HG02870 (cell line): ENCODE results near the gene GRIN2D.
"Not testable (repeated sequence)": the region's sequence is repeated elsewhere in the genome, so short reads cannot be mapped to it uniquely, and the experiment has no call there.

Source experiments
- ATAC-seq: cut with Tn5 transposase; IDR thresholded peaks from one replicate; pipeline ENCODE4 v1.9.1; 2021; ENCODE audit warnings: mild to moderate bottlenecking, moderate library complexity; ENCODE audit not compliant: unreplicated experiment

Gene GRIN2D

DNA sequence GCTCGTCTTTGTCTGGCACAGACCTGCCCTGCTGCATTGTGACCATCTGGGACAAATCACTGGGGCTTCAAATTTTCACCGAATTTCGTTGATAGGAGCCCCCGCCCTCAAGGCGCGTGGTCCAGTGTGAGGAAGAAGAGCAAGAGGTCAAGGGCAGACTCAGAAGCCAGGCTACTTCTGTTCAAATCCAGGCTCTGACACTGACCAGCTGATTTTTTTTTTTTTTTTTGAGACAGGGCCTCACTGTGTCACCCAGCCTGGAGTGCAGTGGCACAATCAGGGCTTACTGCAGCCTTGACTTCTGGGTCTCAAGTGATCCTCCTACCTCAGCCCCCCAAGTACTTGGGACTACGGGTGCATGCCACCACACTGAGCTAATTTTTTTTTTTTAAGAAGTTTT, 22.1 kb upstream of the GRIN2D start:
- no peak for ATAC-seq

- not testable (repeated sequence) for ATAC-seq
These were observed 21.7 kb upstream of the GRIN2D start for GRCh38 chr19:48371771-48372170.

- ATAC-seq = no peak
These were observed 20.6 kb upstream of the GRIN2D start for GRCh38 chr19:48372904-48373303.

DNA sequence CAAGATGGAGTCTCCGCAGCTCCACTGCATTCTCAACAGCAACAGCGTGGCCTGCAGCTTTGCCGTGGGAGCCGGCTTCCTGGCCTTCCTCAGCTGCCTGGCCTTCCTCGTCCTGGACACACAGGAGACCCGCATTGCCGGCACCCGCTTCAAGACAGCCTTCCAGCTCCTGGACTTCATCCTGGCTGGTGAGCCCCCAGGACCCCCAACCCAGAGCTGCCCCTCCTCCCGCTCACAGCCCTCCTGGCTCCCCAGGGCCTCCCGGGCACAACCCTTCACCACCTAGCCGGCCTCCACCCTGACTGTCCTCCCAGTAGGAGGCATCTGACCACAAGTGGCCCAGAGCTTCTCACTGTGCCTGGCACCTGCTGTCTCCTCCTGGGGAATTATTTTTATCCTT, 19.9 kb upstream of the GRIN2D start:
- no peak for ATAC-seq

GRCh38 chr19:48378194-48378570, 15.3 kb upstream of the GRIN2D start:
- ATAC-seq = no peak

GRCh38 chr19:48379058-48379457, 14.4 kb upstream of the GRIN2D start:
- ATAC-seq = no peak

GRCh38 chr19:48381178-48381950, 12.1 kb upstream of the GRIN2D start:
- ATAC-seq = no peak

DNA sequence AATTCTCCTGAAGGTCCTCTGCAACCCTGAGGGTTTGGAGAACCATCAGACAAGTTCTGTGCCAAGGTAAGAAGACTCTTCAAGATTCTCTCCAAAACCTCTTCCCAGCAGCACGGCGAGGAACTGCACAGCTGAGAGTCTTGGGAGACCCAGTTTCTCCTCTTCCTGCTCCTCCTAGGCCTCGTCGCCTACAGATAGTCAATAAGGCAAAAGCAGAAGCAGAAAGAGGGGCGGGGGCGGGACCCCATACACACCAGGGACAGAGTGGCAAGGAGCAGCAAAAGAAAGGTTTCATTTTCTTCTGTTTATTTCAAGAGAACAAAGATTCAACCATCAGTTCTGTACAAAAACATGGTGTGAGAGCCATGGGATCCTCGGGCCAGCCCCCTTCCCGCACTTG, 11.2 kb upstream of the GRIN2D start:
- ATAC-seq = no peak

GRCh38 chr19:48385461-48386087, 7.9 kb upstream of the GRIN2D start:
- ATAC-seq = no peak

GRCh38 chr19:48386981-48387380, 6.5 kb upstream of the GRIN2D start:
- ATAC-seq = no peak

DNA sequence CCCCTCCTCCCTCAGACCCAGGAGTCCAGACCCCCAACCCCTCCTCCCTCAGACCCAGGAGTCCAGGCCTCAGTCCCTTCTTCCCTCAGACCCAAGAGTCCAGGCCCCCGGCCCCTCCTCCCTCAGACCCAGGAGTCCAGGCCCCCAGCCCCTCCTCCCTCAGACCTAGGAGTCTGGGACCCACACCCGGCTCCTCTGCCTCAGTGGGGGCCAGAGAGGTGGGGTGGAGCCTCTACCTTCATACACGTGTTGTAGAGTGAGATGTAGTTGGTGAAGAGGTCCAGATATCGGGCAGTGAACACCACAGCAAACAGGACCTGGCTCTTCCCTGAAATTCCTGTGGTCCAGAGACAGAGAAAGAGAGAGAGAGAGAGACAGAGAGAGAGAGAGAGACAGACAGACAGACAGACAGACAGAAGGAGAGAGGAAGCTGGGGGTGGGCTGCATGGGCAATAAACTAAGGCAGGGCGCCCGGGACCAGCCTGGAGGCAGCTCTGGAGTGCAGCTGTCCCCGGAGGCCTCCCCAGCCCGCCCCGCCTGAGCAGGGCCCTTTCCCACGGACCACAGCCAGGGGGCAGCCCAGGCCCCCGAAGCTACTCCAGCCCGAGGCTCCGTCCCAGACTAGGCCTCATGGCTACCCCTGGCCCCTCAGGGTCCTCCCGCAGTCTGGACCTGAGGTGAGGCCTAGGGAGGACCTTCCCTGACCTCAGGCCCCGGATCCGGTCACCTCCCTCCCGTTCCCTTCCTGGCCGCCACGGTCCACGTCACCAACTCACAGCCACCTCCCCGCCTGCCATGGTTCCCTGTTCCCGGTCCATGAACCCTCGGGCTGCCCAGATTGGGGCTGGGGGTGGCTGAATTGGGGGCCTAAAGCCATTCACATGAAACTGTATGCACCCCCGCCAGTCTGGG, 3.0 kb upstream of the GRIN2D start:
- ATAC-seq = no peak

GRCh38 chr19:48391100-48392005, 2.1 kb upstream of the GRIN2D start, which contains the start of gene KDELR1:
TSS of gene KDELR1 (minus strand) at chr19:48391551. CDS start at chr19:48391358, 193 bp downstream.
- ATAC-seq = peak; percentile 66

- not testable (repeated sequence) for ATAC-seq
These were observed 1.5 kb upstream of the GRIN2D start for GRCh38 chr19:48392006-48392344.

DNA sequence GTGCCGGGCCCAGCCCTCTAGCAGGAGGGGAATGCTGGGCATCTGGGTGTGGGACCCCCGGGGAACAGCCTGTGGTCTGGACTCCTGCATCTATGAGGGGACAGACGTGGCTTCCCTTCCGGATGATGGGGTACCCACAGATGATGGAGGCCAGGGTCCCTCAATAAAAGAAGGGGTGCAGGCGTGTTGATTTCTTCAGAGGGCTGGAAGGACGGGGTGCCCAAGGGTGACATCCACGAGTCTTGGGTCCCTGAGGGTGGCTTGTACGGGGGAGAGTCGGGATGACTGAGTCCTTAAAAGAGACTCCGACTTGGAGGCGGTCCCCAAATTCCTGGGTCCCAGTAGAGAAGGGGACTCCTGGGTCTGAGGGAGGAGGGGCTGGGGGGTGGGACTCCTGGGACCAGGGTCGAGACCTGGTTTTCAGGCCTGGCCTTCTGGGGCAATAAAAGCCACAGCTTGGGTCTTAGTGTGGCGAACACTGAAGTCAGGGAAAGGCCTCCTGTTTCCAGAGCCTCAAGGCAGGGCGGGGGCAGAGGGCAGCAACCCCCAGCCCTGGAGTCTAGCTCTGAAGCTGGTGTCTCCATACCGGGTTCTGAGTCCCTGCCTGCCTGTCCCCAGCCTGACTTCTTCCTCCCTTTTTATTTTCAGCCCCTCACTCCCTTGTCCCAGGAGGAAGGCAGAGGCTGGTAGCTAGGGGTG, 459 bp upstream of the GRIN2D start:
- ATAC-seq = no peak

DNA sequence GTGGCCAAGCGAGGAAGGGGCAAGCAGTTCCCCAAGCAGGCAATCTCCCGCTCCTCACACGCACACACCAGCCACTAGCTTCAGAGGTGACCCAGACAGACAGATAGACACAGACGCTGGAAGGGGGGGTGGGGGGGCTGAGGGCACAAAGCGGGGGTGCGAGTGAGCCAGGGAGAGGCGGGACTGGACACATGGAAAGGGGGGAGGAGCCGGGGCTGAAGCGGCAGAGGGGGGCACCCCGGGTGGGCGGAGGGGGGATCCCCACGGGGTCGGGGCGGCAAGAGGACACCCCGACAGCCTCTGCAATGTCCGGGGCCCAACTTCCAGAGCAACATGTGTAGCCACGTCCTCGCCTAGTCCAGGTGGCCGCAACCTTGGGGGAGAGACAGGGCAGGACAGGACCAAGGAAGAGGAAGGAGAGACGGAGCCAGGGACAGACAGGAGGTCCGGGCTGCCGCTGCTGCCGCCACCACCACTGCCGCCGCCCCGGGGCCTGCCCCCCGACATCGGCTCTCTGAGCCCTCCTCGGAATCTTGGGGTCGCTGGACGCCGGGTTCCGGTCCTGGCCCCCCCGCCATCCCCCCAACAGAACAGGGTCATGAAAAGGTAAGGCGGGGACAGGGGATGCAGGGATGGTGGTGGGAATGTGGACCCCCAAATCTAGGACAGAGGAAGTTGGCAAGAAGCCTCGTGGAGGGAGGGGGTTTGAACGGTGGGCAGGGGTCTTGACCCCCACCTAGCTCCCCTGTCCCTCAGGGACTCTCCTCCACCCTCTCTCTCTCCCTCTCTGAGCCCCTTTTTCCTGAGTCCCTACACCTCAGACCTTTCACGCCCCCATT, 1.1 kb downstream of the GRIN2D start:
- ATAC-seq = no peak

DNA sequence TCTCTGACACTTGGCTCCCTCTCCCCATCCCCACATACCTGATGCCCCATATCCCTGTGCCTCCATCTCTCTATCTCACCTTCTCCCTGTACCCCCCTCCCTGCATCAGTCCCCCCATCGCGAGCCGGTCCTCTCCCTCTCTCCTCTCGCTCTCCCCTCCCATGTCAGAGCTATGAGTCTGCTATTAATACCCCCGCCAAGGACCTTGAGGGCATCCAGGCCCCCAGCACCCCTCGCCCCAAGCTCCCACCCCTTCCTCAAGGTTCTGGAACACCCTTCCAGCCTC, 1.6 kb downstream of the GRIN2D start:
- no peak for ATAC-seq

- no peak for ATAC-seq
These were observed 2.0 kb downstream of the GRIN2D start for GRCh38 chr19:48395499-48395898.

DNA sequence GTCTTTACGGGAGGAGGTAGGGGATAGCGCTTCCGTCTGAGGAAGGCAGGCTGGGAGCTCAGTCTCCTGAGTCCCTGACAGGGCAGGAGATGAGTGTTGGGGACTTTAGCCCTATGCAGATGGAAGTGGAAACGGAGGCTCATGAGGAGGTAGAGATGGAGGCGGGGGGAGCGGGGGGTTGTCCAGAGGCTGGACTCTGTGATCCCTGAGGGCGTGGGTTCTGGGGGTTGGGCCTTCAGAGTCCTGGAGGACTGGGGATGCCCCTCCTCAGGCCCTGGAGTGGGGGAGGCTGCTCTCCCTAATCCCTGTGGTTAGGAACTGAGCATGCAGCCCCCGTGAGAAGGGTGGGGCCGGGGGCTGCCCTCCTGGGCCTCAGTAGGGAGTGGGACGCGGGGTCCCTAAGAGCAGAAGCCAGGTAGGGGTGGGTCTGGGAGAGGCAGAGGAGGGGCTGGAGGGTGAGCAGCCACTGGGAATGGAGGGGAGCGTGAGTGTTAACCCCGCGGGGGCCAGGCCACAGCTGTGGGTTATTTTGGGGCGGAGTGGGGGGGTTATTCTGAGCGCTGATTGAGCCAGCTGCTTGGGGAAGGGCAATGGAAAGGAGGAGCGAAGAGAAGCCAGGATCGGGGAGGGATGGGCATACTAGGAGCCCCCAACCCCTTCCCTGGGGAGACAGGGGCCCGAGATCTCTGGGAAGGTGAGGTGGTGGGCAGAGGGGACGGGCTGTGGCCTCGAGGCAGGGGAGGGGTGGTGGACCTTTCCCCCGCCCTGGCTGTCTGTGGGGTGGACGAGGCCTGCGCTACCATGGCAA, 2.8 kb downstream of the GRIN2D start:
- ATAC-seq = no peak

DNA sequence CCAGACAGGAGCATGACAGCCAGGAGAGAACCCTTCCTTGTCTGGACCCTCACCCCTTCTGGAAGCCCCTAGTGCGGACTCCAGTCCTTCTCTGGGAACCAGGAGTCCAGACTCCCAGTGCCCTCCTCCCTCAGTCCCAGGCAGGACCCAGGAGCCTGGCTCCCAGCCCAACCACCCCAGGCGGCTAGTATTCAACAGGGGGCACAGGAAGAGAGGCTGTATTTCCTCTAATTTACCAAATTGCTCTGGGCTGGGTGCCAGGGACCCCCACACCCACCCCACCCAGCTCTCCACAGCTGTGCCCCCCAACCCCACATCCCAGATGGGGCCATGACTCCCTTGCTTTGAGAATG, 3.3 kb downstream of the GRIN2D start:
- no peak for ATAC-seq
